ENCODE data around the gene CDKN1C. TPM values are rescaled to one million over a fixed set of nuclear protein-coding genes. Genes with fewer than 3 reads are reported as not detected.
"Not testable (repeated sequence)": the region's sequence is repeated elsewhere in the genome, so short reads cannot be mapped to it uniquely, and the experiment has no call there.

CDKN1C gene
- total and polyA plus RNA-seq, 2 donors (not counting 1 experiment from before 2014, with no cell fraction given): 8.6 to 31.5 TPM

DNA sequence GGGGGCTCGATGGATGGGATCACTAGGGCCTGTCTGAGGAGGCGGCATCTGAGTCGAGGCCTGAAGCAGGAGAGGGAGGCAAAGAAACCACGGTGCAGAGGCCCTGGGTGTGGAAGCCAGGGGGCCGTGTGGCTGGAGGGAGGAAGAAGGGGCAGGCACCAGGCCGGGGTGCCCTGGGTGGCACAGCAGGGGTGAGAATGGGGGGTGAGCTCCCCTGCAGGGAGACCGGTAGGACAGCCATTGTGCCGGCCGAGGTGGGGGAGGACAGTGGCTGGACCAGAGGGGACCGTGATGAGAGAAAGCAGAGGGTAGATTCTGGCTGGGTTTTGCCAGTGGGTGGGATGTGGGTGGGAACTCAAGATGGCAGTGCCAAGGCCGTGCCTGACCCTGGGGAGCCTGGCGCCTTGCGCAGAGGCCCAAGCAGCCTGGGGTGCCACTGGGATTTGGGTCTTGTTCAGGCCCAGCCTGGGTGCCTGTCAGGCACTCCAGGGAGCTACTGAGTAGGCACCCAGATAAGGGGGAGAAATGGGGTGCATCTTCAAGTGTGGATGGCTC, 24.9 kb upstream of the CDKN1C start:
- DNase-seq (ENCODE audit: low read depth in 2 of 2): no peak
- TF ChIP-seq, protein P1, sequence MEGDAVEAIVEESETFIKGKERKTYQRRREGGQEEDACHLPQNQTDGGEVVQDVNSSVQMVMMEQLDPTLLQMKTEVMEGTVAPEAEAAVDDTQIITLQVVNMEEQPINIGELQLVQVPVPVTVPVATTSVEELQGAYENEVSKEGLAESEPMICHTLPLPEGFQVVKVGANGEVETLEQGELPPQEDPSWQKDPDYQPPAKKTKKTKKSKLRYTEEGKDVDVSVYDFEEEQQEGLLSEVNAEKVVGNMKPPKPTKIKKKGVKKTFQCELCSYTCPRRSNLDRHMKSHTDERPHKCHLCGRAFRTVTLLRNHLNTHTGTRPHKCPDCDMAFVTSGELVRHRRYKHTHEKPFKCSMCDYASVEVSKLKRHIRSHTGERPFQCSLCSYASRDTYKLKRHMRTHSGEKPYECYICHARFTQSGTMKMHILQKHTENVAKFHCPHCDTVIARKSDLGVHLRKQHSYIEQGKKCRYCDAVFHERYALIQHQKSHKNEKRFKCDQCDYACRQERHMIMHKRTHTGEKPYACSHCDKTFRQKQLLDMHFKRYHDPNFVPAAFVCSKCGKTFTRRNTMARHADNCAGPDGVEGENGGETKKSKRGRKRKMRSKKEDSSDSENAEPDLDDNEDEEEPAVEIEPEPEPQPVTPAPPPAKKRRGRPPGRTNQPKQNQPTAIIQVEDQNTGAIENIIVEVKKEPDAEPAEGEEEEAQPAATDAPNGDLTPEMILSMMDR (conservative IDR thresholded peaks at IDR 0.05 in 1 of 2, IDR thresholded peaks at IDR 0.05 in 1 of 2; ENCODE audit: low read depth in 1 of 2, low read length in 2 of 2): no peak
- TF ChIP-seq EZH2 (IDR thresholded peaks at IDR 0.05; ENCODE audit: low read length, missing control alignments): no peak

DNA sequence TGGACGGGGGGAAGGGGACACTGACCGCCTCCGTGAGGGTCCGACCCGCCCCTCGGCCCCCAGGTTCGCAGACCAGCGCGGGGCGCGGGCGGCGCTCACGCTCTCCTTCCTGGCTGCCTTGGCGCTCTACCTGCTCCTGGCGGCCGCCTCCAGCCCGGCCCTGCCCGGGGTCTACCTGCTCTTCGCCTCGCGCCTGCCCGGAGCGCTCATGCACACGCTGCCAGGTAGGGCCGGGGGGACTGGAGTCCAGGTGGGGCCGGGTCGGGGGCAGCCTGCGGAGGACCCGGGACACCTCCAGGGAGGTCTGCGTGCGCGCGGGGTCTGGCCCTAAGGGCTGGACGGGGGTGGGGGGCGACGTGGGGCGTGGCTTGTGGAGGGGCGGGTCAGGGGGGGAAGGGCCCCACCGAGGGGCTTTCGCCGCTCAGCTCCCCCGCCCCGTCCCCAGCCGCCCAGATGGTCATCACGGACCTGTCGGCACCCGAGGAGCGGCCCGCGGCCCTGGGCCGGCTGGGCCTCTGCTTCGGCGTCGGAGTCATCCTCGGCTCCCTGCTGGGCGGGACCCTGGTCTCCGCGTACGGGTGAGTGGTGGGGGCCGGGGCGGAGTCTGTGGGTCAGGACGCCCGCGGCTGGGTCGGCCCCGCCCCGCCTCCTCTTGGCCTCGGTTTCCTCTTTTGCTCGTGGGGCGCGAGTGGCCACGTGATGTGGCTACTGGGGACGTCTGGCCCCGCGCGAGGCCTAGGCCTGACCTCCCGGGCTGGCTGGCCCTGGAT, 23.7 kb upstream of the CDKN1C start:
- Histone ChIP-seq H3K27me3 (ENCODE audit: control insufficient read depth, insufficient read depth, low read length) (no peaks in the 10 kb centered on the region), H3K27ac (ENCODE audit: insufficient read depth, low read length) (no peak overlapping the region), H3K36me3 (ENCODE audit: control insufficient read depth, insufficient read depth, low read length) (no peaks in the 10 kb centered on the region), H3K4me1 (ENCODE audit: control insufficient read depth, extremely low read depth, insufficient read depth, low read length) (peaks cover 14% of the 10 kb centered on the region), H4K20me1 (ENCODE audit: control insufficient read depth, extremely low read depth, insufficient read depth, low read length) (no peaks in the 10 kb centered on the region), H3K4me2 (ENCODE audit: extremely low read depth, insufficient read depth, low read length) (no peak overlapping the region), H3K4me3 (replicated peaks in 1 of 4; ENCODE audit: control extremely low read depth in 1 of 4, insufficient read depth in 1 of 4, low read depth in 3 of 4, low read length in 4 of 4) (no peak overlapping the region), H3K9me3 (ENCODE audit: control insufficient read depth, insufficient read depth, low read depth, low read length) (no peaks in the 10 kb centered on the region), H2AFZ (ENCODE audit: low read length) (no peak overlapping the region), H3K9ac (ENCODE audit: insufficient read depth, low read length) (no peak overlapping the region), H3K79me2 (ENCODE audit: control insufficient read depth, insufficient read depth, low read length) (no peaks in the 10 kb centered on the region)
- no peak for DNase-seq (ENCODE audit: low read depth in 2 of 2)
- TF ChIP-seq, protein P1 (conservative IDR thresholded peaks at IDR 0.05 in 1 of 2, IDR thresholded peaks at IDR 0.05 in 1 of 2; ENCODE audit: low read depth in 1 of 2, low read length in 2 of 2): no peak
- no peak for TF ChIP-seq EZH2 (IDR thresholded peaks at IDR 0.05; ENCODE audit: low read length, missing control alignments)

More for the DNA sequence above, 24.9 kb upstream of the CDKN1C start:
- Histone ChIP-seq H3K9me3 (ENCODE audit: control insufficient read depth, insufficient read depth, low read depth, low read length) (no peaks in the 10 kb centered on the region), H4K20me1 (ENCODE audit: control insufficient read depth, extremely low read depth, insufficient read depth, low read length) (no peaks in the 10 kb centered on the region), H3K36me3 (ENCODE audit: control insufficient read depth, insufficient read depth, low read length) (no peaks in the 10 kb centered on the region), H3K27ac (ENCODE audit: insufficient read depth, low read length) (no peak overlapping the region), H3K4me2 (ENCODE audit: extremely low read depth, insufficient read depth, low read length) (no peak overlapping the region), H2AFZ (ENCODE audit: low read length) (no peak overlapping the region), H3K27me3 (ENCODE audit: control insufficient read depth, insufficient read depth, low read length) (no peaks in the 10 kb centered on the region), H3K4me3 (replicated peaks in 1 of 4; ENCODE audit: control extremely low read depth in 1 of 4, insufficient read depth in 1 of 4, low read depth in 3 of 4, low read length in 4 of 4) (no peak overlapping the region), H3K79me2 (ENCODE audit: control insufficient read depth, insufficient read depth, low read length) (no peaks in the 10 kb centered on the region), H3K9ac (ENCODE audit: insufficient read depth, low read length) (no peak overlapping the region), H3K4me1 (ENCODE audit: control insufficient read depth, extremely low read depth, insufficient read depth, low read length) (peaks cover 14% of the 10 kb centered on the region)

DNA sequence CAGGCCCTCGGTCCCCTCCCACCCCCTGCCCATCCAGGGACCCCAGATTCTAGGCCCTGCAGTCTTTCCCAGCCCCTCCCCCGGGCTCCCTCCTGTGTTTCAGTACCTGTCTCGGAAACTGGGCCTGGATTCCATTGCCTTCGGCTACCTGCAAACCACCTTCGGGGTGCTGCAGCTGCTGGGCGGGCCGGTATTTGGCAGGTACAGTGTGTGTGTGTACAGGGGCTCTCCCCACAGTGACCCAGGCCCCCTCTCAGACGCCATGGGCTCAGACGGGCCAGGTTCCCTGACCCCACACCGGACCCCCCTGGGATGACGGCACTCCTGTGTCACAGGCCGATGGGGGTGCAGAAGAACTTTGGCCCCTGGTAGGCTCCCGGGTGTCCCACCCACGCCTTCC, 22.6 kb upstream of the CDKN1C start:
- no peak overlapping the region for H3K4me2 ChIP-seq (ENCODE audit: extremely low read depth, insufficient read depth, low read length)
- H3K9ac ChIP-seq (ENCODE audit: insufficient read depth, low read length): no peak overlapping the region
- no peaks in the 10 kb centered on the region for H3K36me3 ChIP-seq (ENCODE audit: control insufficient read depth, insufficient read depth, low read length)
- H3K27me3 ChIP-seq (ENCODE audit: control insufficient read depth, insufficient read depth, low read length): no peaks in the 10 kb centered on the region
- H2AFZ ChIP-seq (ENCODE audit: low read length): no peak overlapping the region
- no peak overlapping the region for H3K27ac ChIP-seq (ENCODE audit: insufficient read depth, low read length)
- H4K20me1 ChIP-seq (ENCODE audit: control insufficient read depth, extremely low read depth, insufficient read depth, low read length): no peaks in the 10 kb centered on the region
- H3K9me3 ChIP-seq (ENCODE audit: control insufficient read depth, insufficient read depth, low read depth, low read length): no peaks in the 10 kb centered on the region
- no peak for DNase-seq (ENCODE audit: low read depth in 2 of 2)
- H3K4me1 ChIP-seq (ENCODE audit: control insufficient read depth, extremely low read depth, insufficient read depth, low read length): peaks cover 10% of the 10 kb centered on the region
- H3K4me3 ChIP-seq (replicated peaks in 1 of 4; ENCODE audit: control extremely low read depth in 1 of 4, insufficient read depth in 1 of 4, low read depth in 3 of 4, low read length in 4 of 4): no peak overlapping the region
- no peaks in the 10 kb centered on the region for H3K79me2 ChIP-seq (ENCODE audit: control insufficient read depth, insufficient read depth, low read length)
- no peak for TF ChIP-seq EZH2 (IDR thresholded peaks at IDR 0.05; ENCODE audit: low read length, missing control alignments)
- TF ChIP-seq, protein P1 (conservative IDR thresholded peaks at IDR 0.05 in 1 of 2, IDR thresholded peaks at IDR 0.05 in 1 of 2; ENCODE audit: low read depth in 1 of 2, low read length in 2 of 2): no peak

DNA sequence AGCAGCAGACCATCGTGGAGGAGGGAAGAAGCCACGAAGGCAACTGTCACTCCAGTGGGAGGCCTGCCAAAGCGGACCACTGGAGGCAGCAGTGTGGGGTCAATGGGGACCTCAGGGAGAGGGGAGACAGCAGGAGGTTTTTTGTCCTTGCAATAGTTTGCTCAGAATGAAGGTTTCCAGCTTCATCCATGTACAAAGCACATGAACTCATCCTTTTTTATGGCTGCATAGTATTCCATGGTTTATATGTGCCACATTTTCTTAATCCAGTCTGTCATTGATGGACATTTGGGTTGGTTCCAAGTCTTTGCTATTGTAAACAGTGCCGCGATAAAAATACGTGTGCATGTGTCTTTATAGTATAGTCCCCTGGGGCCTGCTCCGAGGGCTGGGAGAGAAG, 19.7 kb upstream of the CDKN1C start:
- not testable (repeated sequence) for H3K4me1 ChIP-seq (ENCODE audit: control insufficient read depth, extremely low read depth, insufficient read depth, low read length); H4K20me1 ChIP-seq (ENCODE audit: control insufficient read depth, extremely low read depth, insufficient read depth, low read length); H3K9me3 ChIP-seq (ENCODE audit: control insufficient read depth, insufficient read depth, low read depth, low read length); H3K79me2 ChIP-seq (ENCODE audit: control insufficient read depth, insufficient read depth, low read length); H3K4me2 ChIP-seq (ENCODE audit: extremely low read depth, insufficient read depth, low read length); H3K27ac ChIP-seq (ENCODE audit: insufficient read depth, low read length); H2AFZ ChIP-seq (ENCODE audit: low read length); H3K9ac ChIP-seq (ENCODE audit: insufficient read depth, low read length); H3K4me3 ChIP-seq (replicated peaks in 1 of 4; ENCODE audit: control extremely low read depth in 1 of 4, insufficient read depth in 1 of 4, low read depth in 3 of 4, low read length in 4 of 4); H3K27me3 ChIP-seq (ENCODE audit: control insufficient read depth, insufficient read depth, low read length); H3K36me3 ChIP-seq (ENCODE audit: control insufficient read depth, insufficient read depth, low read length); DNase-seq (ENCODE audit: low read depth in 2 of 2)

Data from fibroblast of lung (primary cell).